GM11168 (cell line): ENCODE results near the gene RASA3.
"Not testable (repeated sequence)": the region's sequence is repeated elsewhere in the genome, so short reads cannot be mapped to it uniquely, and the experiment has no call there.

ENCODE experiments used
- in situ Hi-C: fragments of 300-500 bp; cut with MboI; formaldehyde crosslinking; loops from one replicate; pipeline ENCODE4 v1.12.0; 2022; ENCODE audit warnings: low sequenced_read_pairs; ENCODE audit not compliant: unreplicated experiment

Gene RASA3

GRCh38 chr13:114087430-114087829 lies 45.0 kb downstream of the RASA3 start:
- in situ Hi-C loops = no loop called here

- in situ Hi-C loops = no loop called here
These were observed 49.4 kb downstream of the RASA3 start for GRCh38 chr13:114082849-114083645.

GRCh38 chr13:114081761-114082681 lies 50.4 kb downstream of the RASA3 start:
- in situ Hi-C loops = no loop called here

GRCh38 chr13:114080739-114081561 lies 51.5 kb downstream of the RASA3 start:
- in situ Hi-C loops = no loop called here

- in situ Hi-C loops = no loop called here
These were observed 52.6 kb downstream of the RASA3 start for GRCh38 chr13:114079601-114080536.

GRCh38 chr13:114078461-114079451 lies 53.7 kb downstream of the RASA3 start:
- in situ Hi-C loops = no loop called here

GRCh38 chr13:114077933-114078325 lies 54.5 kb downstream of the RASA3 start:
- in situ Hi-C loops = no loop called here

- in situ Hi-C loops = no loop called here
These were observed 55.1 kb downstream of the RASA3 start for GRCh38 chr13:114077099-114077932.

- in situ Hi-C loops = no loop called here
These were observed 55.9 kb downstream of the RASA3 start for GRCh38 chr13:114076329-114077090.

- in situ Hi-C loops = not testable (repeated sequence)
These were observed 56.6 kb downstream of the RASA3 start for GRCh38 chr13:114075811-114076210.

- in situ Hi-C loops = no loop called here
These were observed 57.6 kb downstream of the RASA3 start for GRCh38 chr13:114074671-114075315.

GRCh38 chr13:114073881-114074612 lies 58.4 kb downstream of the RASA3 start:
- in situ Hi-C loops = no loop called here

GRCh38 chr13:114072421-114072820 lies 60.0 kb downstream of the RASA3 start:
- in situ Hi-C loops = no loop called here

GRCh38 chr13:114071991-114072390 lies 60.4 kb downstream of the RASA3 start:
- in situ Hi-C loops = no loop called here

GRCh38 chr13:114071410-114071809 lies 61.0 kb downstream of the RASA3 start:
- in situ Hi-C loops = no loop called here
